NCI-H524 treated with DMSO at 0.1 percent for 48 hours (cell line): ENCODE measurements around the gene LAMC3.
"Not testable (repeated sequence)": the region's sequence is repeated elsewhere in the genome, so short reads cannot be mapped to it uniquely, and the experiment has no call there.

Experiments used
- DNase-seq: peaks from one replicate; lab custom pipeline; 2025; lab: John Stamatoyannopoulos, UW

Gene LAMC3

GRCh38 chr9:131030239-131031004 lies 21.4 kb downstream of the LAMC3 start:
- DNase-seq = no peak

- no peak for DNase-seq
Measured at GRCh38 chr9:131031005-131031641, 22.1 kb downstream of the LAMC3 start.

DNA sequence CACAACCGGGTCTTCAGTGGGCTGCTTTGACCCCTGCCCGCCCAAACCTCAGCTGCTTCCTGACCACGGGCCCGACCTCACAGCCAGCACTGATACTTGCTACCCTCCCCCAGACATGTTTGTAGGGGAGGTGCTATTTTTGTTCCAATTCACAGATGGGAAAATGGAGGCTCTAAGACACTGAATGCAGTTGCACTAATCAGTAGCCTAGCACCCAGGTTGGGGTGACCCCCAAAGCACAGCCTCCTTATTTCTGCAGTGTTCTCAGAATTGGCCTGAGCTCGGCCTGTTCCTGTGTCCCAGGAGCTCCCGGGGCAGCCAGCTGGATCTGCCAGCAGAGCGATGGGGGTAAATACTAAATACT lies 22.6 kb downstream of the LAMC3 start:
- no peak for DNase-seq

GRCh38 chr9:131032384-131032783 lies 23.4 kb downstream of the LAMC3 start:
- DNase-seq = no peak

- DNase-seq = no peak
Measured at GRCh38 chr9:131033269-131034224, 24.6 kb downstream of the LAMC3 start.

DNA sequence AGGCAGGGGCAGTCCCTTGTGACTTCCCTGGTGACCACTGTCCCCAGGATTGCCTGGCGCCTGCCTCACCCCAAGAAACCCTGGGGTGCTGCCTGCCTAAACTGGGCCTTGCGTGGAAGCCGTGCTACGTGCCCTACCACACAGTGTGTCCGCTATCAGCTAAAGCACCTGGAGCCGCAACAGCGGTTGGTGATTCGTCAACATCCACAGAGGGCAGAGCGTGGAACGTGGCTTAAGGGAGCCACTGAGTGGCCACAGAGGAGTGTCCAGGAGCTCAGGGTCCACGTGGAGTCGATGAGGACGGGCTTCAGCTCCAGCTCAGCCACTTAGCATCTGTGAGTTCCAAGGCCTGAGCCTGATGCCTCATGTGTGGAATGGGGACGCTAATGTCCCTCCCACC lies 25.3 kb downstream of the LAMC3 start:
- no peak for DNase-seq

DNA sequence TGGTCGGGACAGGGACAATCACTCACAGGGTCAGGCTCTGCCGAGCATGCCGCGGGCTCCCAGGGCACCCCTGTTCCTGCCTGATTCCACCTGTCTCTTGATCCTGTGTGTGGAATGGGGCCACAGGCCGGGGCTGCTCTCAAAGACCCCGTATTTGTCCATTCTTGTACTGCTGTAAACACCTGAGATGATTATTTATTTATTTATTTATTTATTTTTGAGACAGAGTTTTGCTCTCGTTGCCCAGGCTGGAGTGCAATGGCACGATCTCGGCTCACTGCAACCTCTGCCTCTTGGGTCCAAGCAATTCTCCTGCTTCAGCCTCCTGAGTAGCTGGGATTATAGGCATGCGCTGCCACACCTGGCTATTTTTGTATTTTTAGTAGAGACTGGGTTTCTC lies 25.8 kb downstream of the LAMC3 start:
- DNase-seq = not testable (repeated sequence)

DNA sequence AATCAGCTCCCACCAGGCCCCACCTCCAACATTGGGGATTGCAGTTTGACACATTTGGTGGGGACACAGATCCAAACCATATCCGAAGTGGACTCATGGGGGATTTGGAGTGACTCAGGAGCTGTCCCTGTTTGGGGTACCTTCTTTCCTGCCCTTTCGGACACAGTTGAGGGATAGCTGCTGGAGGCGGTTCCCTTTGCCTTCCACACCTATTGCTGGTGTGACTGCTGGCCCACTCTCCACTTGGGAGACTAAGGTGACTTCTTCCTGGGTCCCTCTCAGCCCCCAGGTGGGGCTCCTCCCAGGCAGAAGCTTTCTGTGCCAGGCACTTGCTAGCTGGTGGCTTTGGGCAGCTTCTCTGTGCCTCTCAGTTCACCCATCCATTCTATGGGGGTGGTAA lies 26.6 kb downstream of the LAMC3 start:
- DNase-seq = no peak

GRCh38 chr9:131036071-131036470 lies 27.1 kb downstream of the LAMC3 start:
- DNase-seq = no peak

- DNase-seq = no peak
Measured at GRCh38 chr9:131036529-131037334, 27.8 kb downstream of the LAMC3 start.

- no peak for DNase-seq
Measured at GRCh38 chr9:131037335-131038255, 28.6 kb downstream of the LAMC3 start.

GRCh38 chr9:131038256-131039128 lies 29.5 kb downstream of the LAMC3 start:
- no peak for DNase-seq

- no peak for DNase-seq
Measured at GRCh38 chr9:131039129-131039954, 30.4 kb downstream of the LAMC3 start.

- DNase-seq = no peak
Measured at GRCh38 chr9:131042666-131043065, 33.7 kb downstream of the LAMC3 start.

- no peak for DNase-seq
Measured at GRCh38 chr9:131043087-131043486, 34.1 kb downstream of the LAMC3 start.

DNA sequence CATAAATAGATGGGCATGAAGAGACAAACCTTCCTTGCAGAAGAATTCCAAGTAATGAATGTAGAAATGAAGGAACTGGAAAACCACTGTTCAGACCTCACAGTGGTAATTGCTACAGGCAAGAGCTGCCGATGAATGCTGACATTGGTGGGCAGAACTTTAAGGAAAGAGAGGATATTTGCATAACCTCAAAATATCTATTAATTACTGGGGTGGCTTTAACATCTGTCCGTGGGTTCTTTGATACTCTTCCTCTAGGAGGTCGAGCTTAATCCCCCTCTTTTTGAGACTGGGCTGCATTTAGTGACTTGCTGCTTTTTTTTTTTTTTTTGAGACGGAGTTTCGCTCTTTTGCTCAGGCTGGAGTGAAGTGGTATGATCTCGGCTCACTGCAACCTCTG lies 34.7 kb downstream of the LAMC3 start:
- no peak for DNase-seq

DNA sequence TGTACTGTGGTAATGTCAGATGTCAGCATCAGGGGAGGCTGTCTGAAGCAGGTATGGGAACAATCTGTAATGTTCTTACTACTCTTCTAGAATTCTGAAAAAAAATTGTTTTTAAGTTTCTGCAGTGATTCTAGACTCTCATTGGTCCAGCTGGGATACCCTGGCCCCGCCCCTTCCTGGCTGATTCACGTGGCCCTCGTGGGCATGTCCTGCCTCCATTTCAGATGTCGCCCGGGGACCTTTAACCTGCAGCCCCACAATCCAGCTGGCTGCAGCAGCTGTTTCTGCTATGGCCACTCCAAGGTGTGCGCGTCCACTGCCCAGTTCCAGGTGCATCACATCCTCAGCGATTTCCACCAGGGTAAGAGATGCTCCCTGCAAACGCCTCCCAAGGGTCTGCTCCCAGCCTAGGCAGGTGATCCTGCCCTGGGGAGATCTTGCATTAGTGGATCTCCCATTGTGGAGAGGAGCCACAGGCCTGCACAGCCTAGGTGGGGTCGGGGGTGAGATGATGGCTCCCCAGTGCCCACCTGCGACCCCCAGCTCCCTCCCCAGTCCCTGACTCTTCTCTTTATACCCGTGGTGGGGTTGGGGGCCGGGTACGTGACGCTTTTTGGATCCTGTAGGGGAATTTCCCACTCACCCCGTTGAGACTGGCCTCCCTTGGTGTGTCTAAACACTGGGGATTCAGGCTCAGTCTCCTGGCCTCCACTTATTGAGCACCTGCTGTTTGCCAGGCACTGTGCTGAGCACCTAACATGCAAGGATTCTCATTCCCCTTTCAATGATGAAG lies 36.5 kb downstream of the LAMC3 start:
- no peak for DNase-seq

GRCh38 chr9:131046093-131046380 lies 37.1 kb downstream of the LAMC3 start:
- DNase-seq = no peak
